ENCODE data around the gene LYAR.

DNA sequence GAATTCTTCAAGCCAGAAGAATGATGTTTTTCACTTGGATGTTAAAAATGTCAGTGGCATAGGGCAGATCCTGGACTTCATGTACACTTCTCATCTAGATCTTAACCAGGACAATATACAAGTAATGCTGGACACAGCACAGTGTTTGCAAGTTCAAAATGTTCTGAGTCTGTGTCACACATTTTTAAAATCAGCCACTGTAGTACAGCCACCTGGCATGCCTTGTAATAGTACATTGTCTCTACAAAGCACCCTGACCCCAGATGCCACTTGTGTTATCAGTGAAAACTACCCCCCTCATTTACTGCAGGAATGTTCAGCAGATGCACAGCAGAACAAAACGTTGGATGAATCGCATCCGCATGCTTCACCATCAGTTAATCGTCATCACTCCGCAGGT is 12.0 kb upstream of the LYAR start:
- TF ChIP-seq POLR2A (IDR thresholded peaks at IDR 0.05) = no peak
- TF ChIP-seq, protein P1, sequence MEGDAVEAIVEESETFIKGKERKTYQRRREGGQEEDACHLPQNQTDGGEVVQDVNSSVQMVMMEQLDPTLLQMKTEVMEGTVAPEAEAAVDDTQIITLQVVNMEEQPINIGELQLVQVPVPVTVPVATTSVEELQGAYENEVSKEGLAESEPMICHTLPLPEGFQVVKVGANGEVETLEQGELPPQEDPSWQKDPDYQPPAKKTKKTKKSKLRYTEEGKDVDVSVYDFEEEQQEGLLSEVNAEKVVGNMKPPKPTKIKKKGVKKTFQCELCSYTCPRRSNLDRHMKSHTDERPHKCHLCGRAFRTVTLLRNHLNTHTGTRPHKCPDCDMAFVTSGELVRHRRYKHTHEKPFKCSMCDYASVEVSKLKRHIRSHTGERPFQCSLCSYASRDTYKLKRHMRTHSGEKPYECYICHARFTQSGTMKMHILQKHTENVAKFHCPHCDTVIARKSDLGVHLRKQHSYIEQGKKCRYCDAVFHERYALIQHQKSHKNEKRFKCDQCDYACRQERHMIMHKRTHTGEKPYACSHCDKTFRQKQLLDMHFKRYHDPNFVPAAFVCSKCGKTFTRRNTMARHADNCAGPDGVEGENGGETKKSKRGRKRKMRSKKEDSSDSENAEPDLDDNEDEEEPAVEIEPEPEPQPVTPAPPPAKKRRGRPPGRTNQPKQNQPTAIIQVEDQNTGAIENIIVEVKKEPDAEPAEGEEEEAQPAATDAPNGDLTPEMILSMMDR (IDR thresholded peaks at IDR 0.05) = no peak
